OCI-LY7 (cell line): ENCODE data around the gene NUDT6. TPM values are rescaled to one million over a fixed set of nuclear protein-coding genes. Genes with fewer than 3 reads are reported as not detected.

Source experiments
- BruUV-seq: library from RNA; stranded (reverse); fragments of 400-500 nt; replicated peaks from 2 replicates; lab custom pipeline; 2021; lab: Mats Ljungman, UMichigan
- CTCF ChIA-PET: fragments of 300-600 bp; sonication (Branson Sonifier 250); formaldehyde crosslinking; loops from one replicate; lab custom pipeline; 2022; ENCODE audit warnings: antibody characterized with exemption; ENCODE audit not compliant: unreplicated experiment; lab: Charles Lee
- POLR2A ChIA-PET: fragments of 300-600 bp; sonication (Branson Sonifier 250); formaldehyde crosslinking; loops from one replicate; lab custom pipeline; 2022; ENCODE audit warnings: antibody characterized with exemption; lab: Charles Lee
- DNase-seq: peaks from one replicate; pipeline ENCODE4 v3.0.0-alpha.2; 2015; ENCODE audit warnings: low spot score
- H2AFZ ChIP-seq: fragments of 200-600 bp; sonication (generic), shearing (Covaris generic); 2 replicates; pipeline ENCODE4 v1.6.1; 2014; ENCODE audit warnings: mild to moderate bottlenecking, antibody characterized with exemption, low read length, moderate library complexity
- H3K27ac ChIP-seq: fragments of 200-600 bp; sonication (generic); 2 replicates; pipeline ENCODE4 v1.5.1; 2014; ENCODE audit warnings: mixed run types, low read depth, mild to moderate bottlenecking, moderate library complexity, low read length, inconsistent platforms; ENCODE audit not compliant: poor library complexity, severe bottlenecking
- H3K36me3 ChIP-seq: fragments of 200-600 bp; sonication (generic); 2 replicates; pipeline ENCODE4 v1.6.1; 2014; ENCODE audit warnings: mild to moderate bottlenecking, antibody characterized with exemption, low read length, moderate library complexity, mixed read lengths; ENCODE audit not compliant: insufficient read depth
- H3K4me1 ChIP-seq: fragments of 200-600 bp; sonication (generic); 2 replicates; pipeline ENCODE4 v1.5.1; 2014; ENCODE audit warnings: mild to moderate bottlenecking, low read length; ENCODE audit not compliant: insufficient read depth, poor library complexity, severe bottlenecking
- H3K4me2 ChIP-seq: fragments of 200-600 bp; sonication (generic); 2 replicates; pipeline ENCODE4 v1.6.1; 2014; ENCODE audit warnings: mild to moderate bottlenecking, low read length
- H3K4me3 ChIP-seq: fragments of 200-600 bp; sonication (generic); 2 replicates; pipeline ENCODE4 v1.5.1; 2014; ENCODE audit warnings: mild to moderate bottlenecking, low read depth, low read length; ENCODE audit not compliant: poor library complexity, severe bottlenecking
- H3K79me2 ChIP-seq: fragments of 200-600 bp; sonication (generic); 2 replicates; pipeline ENCODE4 v1.6.1; 2016; ENCODE audit warnings: low read depth, mild to moderate bottlenecking, low read length, moderate library complexity, mixed read lengths; ENCODE audit not compliant: insufficient read depth
- H3K9me2 ChIP-seq: fragments of 200-600 bp; sonication (generic); 2 replicates; pipeline ENCODE4 v1.6.1; 2016; ENCODE audit warnings: mild to moderate bottlenecking, low read length, mixed read lengths; ENCODE audit not compliant: insufficient read depth
- H3K9me3 ChIP-seq: fragments of 200-600 bp; sonication (generic); 2 replicates; pipeline ENCODE4 v1.6.1; 2014; ENCODE audit warnings: mild to moderate bottlenecking, mixed run types, low read length, mixed read lengths
- H4K20me1 ChIP-seq: fragments of 200-600 bp; sonication (generic); 2 replicates; pipeline ENCODE4 v1.6.1; 2014; ENCODE audit warnings: mild to moderate bottlenecking, antibody characterized with exemption, low read length, moderate library complexity, mixed read lengths; ENCODE audit not compliant: insufficient read depth
- EZH2phosphoT487 ChIP-seq: fragments of 200-600 bp; sonication (generic); IDR thresholded peaks from 2 replicates; pipeline ENCODE4 v1.6.1; 2018; ENCODE audit warnings: low read depth, borderline replicate concordance, mild to moderate bottlenecking, mixed run types, antibody characterized with exemption, low read length, moderate library complexity, mixed read lengths
- intact Hi-C: fragments of 100-400 bp; cut with micrococcal nuclease; formaldehyde crosslinking; loops from one replicate; pipeline ENCODE4 v1.10.0; 2022; ENCODE audit not compliant: unreplicated experiment
- total RNA-seq, 2 experiments: library from RNA; depleted of rRNA in 1 of 2; stranded (reverse); fragments of >200 nt in 1 of 2; shearing (Covaris generic) in 1 of 2; gene quantifications; 2 replicates each; pipeline ENCODE4 v1.2.3, GENCODE V29; 2014 to 2022
- TF ChIP-seq, protein P1 (sequence below): fragments of 200-600 bp; sonication (generic); conservative IDR thresholded peaks from 2 replicates; pipeline ENCODE4 v1.5.1; 2014; ENCODE audit warnings: mild to moderate bottlenecking, antibody characterized with exemption, low read length, moderate library complexity, mixed read lengths

Gene NUDT6
- total RNA-seq, 2 experiments from 2014 or later = 15.9 to 18.3 TPM

DNA sequence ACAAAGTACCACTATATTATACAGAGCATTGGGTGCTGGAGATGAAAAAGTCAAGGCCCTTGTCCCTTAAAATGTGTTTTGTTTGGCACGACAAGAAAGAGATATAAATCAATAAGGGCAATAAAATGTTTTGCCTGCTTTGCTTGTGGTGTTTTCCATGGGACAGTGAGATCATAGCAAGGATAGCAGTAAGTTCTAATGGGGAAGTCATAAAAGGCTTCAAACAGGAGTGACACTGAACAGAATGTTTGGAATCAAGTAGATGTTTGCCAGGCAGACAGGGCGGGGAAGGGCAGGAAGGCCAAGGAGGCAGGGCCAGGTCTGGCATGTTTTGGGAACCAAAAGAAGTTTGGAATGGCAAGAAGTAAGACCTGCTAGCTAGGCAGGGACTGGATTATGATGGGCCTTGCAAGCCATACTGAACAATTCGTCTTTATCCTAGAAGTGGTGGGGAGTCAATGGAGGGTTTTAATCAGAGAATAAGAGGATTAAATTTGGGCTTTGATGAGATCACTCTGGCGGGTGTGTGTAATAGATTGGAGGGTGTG is 79.3 kb downstream of the NUDT6 start:
- no peak overlapping the region for H3K4me3 ChIP-seq
- ChIA-PET POLR2A (interaction anchor here (0.9 kb wide), 1 partner anchor 10 kb away, joined by 3 read pairs; no protein-coding TSS in a partner anchor), CTCF (no interaction called here)
- H3K9me3 ChIP-seq = no peaks in the 10 kb centered on the region
- DNase-seq = no peak
- H3K4me1 ChIP-seq = no peaks in the 10 kb centered on the region
- no TSS peak for BruUV-seq
- H3K36me3 ChIP-seq = no peaks in the 10 kb centered on the region
- H3K4me2 ChIP-seq = no peak overlapping the region
- H4K20me1 ChIP-seq = no peaks in the 10 kb centered on the region
- no peaks in the 10 kb centered on the region for H3K79me2 ChIP-seq
- no peak for TF ChIP-seq EZH2phosphoT487
- TF ChIP-seq, protein P1, sequence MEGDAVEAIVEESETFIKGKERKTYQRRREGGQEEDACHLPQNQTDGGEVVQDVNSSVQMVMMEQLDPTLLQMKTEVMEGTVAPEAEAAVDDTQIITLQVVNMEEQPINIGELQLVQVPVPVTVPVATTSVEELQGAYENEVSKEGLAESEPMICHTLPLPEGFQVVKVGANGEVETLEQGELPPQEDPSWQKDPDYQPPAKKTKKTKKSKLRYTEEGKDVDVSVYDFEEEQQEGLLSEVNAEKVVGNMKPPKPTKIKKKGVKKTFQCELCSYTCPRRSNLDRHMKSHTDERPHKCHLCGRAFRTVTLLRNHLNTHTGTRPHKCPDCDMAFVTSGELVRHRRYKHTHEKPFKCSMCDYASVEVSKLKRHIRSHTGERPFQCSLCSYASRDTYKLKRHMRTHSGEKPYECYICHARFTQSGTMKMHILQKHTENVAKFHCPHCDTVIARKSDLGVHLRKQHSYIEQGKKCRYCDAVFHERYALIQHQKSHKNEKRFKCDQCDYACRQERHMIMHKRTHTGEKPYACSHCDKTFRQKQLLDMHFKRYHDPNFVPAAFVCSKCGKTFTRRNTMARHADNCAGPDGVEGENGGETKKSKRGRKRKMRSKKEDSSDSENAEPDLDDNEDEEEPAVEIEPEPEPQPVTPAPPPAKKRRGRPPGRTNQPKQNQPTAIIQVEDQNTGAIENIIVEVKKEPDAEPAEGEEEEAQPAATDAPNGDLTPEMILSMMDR = no peak
- H3K9me2 ChIP-seq = no peaks in the 10 kb centered on the region
- intact Hi-C loops = no loop called here
- no peak overlapping the region for H3K27ac ChIP-seq
- H2AFZ ChIP-seq = no peak overlapping the region

Other genes starting within 250 kb of the NUDT6 start
- gene BBS12, start 189.9 kb downstream of the NUDT6 start, total RNA-seq (2014; rRNA removed; shearing (Covaris generic)) = 1.7 and 1.8 TPM in 2 replicates
- 1.9 and 3.2 TPM in 2 replicates for gene BBS12, start 189.9 kb downstream of the NUDT6 start, total RNA-seq (2022)
- not detected in 2 replicates for gene FGF2, start 95.8 kb downstream of the NUDT6 start, total RNA-seq (2014; rRNA removed; shearing (Covaris generic))
- gene FGF2, start 95.8 kb downstream of the NUDT6 start, total RNA-seq (2022) = 0.53 and 0.85 TPM in 2 replicates